GOT3 (cell line): ENCODE results near the gene FKBP8.

Experiments
- DNase-seq: peaks from one replicate; lab custom pipeline; 2025; ENCODE audit warnings: mixed read lengths; lab: John Stamatoyannopoulos, UW

FKBP8 gene

DNA sequence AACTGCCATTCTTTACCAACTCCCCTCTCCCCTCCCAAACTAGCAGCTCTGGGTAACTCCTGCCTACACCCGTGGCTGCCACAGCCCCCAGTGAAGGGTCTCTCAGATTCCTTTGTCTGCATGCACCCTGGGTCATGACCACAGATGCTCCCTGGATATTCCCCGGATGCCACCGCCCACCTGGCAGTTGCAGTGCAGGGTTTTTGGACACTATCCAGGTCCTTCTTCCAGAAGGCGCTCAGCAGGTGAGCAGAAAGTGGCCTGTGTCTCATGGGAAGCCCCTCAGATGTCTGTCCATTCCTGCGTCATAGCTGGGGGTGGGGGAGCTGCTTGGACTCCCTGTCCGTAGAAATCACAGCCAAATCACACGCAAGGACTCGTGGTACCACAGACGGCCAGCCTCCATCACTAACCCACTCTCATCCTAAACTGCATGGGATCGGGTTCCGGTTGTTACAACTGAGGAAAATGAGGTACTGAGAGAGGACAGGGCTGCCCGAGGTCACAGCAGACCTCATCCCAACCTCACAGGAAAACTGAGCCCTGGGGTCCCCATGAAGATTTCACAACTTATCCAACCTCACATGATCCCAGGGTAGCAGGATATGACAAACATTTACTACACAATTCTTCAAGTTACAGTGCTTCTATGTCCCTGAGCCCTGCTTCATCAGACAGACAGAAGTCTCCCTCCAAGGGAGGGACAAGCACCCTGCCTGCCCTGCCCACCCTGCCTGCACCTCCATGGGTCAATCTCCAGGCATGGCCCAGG is 60.1 kb downstream of the FKBP8 start:
- no peak for DNase-seq
